ENCODE data around the gene SUMO4.
A peak's percentile ranks its signal among the peaks of the same experiment; 100 is the strongest.

Gene SUMO4

DNA sequence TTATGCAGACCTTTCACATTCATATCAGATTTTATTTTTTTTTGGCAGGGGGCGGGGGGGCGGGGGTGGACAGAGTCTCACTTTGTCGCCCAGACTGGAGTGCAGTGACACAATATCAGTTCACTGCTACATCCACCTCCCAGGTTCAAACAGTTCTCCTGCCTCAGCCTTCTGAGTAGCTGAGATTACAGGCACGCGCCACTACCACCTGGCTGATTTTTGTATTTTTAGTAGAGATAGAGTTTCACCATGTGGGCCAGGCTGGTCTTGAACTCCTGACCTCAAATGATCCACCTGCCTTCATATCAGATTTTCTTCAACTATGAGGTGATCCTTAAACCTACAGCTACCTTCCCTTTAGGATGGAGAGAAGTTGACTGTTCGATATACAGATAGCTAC is 8.0 kb upstream of the SUMO4 start:
- DNase-seq = no peak

DNA sequence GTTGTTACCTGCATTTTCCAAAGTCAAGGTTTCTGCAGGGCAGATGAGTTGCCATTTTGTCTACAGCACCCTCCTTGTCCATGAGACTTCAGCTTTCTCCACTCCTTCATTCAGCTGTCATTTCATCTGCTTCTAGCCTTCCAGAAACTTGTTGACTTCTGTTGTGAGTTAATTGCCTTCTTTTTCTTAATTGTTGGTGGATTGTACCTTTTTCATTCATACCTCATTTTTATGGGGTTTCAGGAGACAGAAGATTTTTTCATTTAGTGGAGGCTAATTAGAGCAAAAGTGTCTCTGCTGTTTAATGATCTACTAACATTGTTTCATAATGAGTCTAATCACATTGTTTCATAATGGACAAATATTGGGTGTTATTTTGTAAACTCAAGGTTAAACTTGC is 7.5 kb upstream of the SUMO4 start:
- no peak for DNase-seq

DNA sequence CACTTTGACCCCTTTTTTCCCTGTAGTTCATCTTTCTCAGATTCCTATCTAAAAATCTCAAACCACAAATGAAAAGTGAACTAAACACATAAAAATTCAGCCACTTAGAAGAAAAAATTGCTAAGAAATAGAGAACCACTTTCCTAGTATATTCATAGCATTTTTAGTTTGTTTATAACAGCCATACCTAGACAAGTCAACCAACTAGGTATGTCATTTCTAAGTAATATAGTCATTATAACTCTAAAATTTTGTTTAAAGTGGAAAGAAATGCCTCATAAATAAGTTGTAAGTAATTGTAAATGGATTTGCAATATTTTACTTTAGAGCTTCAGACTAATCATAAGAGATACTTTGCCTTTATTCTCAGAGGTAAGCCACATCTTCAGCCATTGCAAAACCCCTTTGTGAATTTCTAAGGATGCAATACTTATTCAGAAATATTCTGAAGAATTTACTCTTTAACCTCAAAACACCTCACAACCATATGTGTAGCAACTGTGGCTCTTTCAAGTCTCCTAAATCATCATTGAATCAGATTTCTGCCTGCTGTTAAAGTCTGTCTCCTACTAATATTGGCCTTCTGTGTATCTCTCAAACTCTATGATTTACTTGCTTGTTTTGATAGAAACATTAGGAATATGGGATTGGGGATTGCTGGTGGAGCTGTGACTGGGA is 6.9 kb upstream of the SUMO4 start:
- no peak for DNase-seq

DNA sequence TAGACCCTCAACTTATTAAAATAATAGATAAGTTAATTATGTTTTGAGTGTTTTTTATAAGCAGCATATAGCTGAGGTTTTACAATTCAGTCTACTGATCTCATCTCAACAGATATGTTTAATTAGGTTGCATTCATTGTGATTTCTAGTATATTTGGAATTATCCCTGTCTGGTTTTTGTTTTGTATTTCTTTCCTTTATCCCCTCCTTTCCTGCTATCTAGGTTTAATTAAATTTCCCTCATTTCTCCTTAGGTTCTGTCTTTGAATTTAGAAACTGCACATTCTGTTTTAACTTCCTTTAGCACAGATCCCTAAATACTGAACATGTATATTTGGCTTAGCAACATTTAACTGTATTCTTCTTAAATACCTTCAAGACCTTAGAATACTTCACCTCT is 4.9 kb upstream of the SUMO4 start:
- DNase-seq = no peak

DNA sequence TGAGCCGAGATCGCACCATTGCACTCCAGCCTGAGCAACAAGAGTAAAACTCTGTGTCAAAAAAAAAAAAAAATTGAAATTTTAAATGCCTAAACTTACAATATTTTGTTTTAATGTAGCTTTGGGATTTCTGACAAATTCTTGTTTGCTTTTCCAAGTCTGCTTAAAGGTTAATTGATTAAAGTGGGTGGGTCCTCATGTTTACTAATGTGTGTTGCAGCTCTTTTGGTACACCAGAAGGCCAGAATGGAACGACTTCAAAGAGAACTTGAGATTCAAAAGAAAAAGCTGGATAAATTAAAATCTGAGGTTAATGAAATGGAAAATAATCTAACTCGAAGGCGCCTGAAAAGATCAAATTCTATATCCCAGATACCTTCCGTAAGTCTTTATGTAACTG is 2.7 kb upstream of the SUMO4 start:
- DNase-seq = no peak

DNA sequence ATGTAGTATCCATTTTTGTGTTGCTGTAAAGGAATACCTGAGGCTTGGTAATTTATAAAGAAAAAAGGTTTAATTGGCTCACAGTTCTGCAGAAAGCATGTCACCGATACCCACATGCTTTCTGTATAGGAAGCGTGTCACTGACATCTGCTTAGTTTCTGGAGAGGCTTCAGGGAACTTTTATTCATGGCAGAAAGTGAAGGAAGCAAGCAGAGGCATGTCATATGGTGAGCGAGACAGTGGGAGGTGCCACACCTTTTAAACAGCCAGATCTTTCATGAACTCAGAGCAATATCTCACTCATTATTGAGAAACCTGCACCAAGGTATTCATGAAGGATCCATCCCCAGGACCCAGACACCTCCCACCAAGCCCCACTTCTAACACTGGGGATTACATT is 3.5 kb downstream of the SUMO4 start:
- DNase-seq = no peak

DNA sequence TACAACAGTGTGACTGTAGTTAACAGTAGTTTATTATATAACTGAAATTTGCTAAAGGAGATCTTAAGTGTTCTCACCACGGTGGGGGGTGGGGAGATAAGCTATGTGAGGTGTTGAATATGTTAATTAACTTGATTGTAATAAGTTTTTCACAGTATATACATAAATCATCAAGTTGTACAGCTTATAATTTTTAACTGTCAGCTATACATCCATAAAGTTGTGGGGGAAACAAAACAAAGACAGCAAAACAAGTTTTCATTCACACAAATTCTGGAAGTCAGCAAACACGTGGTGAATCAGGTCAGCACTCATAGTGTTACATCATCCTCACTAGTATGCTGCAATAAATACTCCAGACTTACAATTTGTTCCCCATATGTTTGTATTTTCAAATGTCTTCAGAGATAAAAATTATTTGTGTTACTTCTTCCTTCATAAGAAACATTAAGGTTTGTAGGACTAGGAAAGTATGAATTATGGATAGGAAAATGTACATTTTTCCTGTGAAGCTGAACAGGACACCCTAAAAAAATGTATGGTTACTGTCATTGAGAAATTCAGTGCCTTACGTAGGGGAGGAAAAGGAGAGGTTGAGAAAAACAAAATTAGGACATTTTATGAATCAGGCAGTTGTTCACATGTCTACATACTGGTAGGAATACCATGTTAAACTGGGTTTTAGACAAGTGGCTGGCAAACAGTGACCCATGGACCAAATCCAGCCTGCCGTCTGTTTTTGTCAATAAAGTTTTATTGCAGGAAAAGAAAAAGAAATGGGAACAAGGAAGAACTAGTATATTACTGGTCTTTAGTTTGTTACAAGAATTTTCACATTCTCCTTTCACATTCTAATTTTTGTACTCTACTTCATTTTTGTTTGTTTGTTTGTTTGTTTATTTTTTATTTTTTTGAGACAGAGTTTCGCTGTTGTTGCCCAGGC is 6.0 kb downstream of the SUMO4 start:
- DNase-seq = no peak

DNA sequence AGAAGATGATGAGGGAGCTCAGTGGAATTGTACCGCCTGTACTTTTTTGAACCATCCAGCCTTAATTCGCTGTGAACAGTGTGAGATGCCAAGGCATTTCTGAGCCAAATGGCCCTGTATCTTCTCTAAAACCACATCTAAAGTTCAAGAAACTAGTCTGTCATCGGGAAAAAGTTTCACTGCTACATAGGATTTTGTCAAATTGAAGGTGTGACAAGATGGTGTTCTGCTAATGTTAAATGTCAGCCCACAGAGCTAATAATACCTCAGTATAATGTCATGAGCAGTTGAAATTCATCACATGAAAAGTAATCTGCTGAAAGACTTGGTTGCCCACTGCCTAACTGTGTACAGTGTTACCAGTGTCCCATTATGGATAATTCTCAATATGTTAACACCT is 9.6 kb downstream of the SUMO4 start:
- no peak for DNase-seq

DNA sequence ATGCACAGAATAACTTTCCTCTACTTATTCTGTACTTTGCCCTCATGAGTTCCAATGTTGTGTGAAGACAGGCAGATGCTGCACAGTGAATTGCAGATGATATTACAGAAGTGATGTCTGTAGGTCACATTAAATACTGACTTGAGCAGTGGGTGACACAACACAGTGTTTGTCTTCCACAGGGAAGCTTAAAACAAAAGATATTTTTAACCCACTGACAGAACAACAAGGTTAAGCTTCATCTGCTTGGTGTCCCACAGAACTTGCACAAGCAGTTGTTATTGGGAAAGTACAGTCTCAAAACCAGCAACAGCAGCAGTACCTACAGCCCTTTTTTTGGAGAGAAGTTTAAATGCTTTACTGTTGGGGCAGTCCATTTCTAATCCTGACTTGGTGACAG is 10.5 kb downstream of the SUMO4 start:
- no peak for DNase-seq

DNA sequence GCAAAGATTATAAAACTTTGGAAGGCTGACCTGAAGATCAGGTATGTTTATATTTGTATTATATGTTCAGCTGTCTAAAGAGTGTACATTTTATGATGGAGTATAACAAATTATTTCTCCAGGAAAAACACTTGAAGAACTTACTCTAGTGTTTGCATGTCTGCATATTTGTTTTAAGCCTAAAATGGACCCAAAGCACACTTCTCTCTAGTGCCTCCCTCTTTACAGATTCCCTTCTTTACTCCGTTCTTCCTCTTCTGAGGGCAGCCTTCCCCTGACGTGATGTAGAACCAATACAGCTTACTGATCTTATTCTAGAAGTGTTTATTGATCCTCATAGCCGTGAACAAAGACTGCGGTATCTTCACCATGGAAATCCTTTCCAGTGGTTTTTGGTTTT is 13.9 kb downstream of the SUMO4 start:
- no peak for DNase-seq

DNA sequence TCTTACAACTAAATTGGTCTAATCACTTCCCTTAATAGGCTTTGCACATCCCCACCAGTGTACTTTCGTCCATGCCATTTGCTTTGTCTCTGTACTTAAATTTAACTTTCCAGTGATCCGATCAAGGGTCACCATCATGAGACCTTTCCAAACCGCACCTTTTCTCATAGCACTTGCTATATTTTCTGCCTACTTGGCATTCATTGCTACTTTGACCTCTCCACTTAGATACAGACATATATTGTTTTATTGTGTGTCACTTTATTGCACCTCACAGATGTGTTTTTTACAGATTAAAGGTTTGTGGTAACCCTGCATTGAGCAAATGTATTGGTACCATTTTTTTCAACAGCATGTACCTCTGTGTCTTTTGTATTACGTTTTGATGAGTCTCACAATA is 14.8 kb downstream of the SUMO4 start:
- no peak for DNase-seq

DNA sequence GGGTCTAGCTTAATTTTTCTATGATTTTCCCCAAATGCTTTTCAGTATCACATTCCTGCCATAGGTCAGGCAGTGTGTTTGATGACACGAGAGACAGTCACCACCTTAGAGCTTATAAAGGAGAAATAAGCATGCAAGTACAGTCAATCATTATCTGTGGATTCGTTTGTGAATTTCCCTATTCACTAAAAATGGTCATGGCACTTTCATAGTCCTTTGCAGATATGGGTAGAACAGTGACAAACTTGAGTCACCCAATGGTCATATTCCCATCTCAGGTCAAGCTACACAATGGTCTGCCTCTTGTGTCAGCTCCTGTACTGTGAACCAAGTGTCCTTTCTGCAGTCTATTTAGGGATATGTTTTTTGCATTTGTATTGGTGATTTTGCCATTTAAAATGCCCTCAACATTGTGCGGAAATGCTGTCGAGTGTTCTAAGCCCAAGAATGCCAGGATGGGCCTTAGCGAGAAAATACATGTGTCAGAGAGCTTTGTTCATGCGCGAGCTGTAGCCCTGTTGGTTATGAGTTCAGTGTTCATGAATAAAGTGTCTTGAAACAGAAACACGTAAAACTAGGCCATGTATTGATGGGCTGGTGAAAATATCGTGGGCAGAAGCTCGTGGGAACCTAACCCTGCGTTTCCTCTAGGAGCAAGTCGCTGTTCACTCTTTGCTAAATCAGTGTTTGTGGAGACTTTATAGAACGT is 19.8 kb downstream of the SUMO4 start:
- no peak for DNase-seq

DNA sequence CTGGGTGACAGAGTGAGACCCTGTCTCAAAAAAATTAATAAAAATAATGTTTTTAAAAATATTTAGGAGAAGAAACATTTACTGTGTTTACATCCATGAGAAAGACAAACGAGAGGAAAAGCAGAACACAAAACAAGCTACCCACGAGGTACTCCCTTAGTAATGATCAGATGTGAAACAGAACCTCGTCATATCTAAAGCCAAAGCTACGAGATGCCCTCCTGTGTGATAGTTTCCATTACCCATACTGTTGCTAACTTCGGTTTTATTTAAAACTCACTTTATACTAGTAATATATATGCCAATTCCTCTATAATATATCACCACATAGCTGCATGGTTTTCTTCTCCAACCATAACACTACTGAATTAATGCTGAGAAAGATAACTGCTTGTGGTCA is 21.1 kb downstream of the SUMO4 start:
- no peak for DNase-seq

DNA sequence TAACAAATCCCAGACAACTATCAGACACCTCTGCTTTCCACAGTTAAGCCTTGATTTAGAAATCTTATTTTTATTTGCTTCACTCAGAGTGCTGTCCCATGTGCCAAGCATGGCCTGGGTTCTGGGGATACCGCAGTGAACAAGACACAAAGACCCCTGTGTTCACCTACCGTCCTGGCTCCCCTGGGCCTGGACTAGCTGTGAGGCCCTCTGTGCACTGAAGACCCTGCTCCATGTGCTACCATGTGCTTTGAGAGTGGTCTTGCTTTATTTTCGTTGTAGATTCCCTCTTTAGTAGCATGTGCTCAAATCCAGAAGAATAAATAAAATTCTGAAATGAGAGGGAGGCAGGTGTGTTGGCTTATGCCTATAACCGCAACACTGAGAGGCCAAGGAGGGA is 22.5 kb downstream of the SUMO4 start:
- DNase-seq = no peak

DNA sequence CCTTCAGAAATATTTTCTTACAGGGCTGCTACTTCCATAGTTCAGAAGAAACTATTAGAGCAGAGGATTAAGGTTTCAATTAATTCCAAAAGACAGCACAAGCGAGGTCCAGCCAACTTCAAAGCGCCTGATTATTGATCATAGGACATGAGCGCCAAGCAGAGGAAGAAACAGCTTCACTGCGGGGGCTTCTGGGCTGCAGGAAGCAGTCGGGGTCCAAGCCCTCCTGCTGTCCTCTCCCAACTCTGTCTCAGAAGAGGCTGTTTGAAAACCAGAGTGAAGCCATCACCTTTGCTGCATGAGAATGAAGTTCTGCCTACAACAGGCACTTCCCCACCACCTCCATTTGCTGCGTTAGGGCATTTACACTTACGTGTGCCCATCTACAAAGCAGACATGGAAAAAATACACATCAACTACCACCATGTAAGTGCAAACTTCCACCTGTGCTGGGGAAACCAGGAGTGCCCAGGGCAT is 23.9 kb downstream of the SUMO4 start:
- no peak for DNase-seq

DNA sequence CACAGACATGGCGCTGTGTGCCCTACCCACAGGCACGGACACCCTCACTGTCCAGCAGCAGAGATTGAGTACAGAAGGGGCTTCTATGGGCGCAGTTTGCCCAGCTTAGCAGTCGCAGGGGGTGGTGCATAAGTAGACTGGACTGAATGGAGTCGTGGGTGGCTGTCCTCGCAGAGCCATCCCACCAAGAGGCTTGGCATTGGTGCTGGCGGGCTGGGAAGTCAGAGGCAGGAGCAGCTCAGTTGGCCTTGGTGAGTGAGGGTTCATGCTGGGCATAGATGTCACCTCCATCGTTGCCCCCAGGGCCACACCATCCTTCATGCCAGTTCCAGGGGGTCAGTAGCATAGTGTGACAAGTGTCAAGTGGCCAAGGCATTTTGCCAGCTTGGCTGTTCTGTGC is 25.2 kb downstream of the SUMO4 start:
- DNase-seq = no peak

DNA sequence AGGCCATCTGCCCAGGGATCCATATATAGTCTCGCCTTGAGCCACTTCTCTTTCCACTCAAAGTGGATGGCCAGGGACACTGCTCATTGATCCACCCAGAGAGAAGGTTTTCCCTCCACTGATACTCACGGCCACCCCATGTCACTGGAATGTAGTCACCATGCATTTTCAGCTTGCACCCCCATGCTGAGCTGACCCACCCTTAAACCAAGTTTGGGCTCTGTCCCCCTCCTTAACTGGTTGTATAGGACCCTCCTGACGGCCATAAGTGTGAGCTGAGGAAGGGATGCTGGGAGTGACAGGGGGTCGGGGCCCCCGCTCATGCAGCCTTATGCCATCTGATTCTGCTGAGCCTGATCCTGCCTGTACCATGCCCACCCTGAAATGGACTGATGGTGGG is 25.7 kb downstream of the SUMO4 start:
- no peak for DNase-seq

DNA sequence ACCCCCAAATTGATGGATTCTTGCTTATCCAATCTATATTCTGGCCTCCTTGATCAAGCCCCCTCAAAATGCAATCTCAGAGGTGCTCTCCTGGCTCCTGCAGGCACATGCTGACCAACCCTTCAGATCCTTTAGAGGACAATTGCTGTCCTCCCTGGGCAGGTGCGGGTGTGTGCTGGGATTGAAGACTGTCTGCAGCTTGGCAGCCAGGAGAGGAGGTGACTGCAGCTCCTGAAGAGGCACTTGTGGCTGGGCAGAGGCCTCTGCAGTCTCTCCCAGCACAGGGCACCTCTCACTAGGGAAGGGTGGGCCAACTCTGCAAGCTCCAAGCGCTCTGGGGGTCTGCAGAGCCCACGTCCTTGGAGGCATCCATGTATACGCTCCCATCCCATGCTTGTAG is 28.5 kb downstream of the SUMO4 start:
- DNase-seq = no peak

DNA sequence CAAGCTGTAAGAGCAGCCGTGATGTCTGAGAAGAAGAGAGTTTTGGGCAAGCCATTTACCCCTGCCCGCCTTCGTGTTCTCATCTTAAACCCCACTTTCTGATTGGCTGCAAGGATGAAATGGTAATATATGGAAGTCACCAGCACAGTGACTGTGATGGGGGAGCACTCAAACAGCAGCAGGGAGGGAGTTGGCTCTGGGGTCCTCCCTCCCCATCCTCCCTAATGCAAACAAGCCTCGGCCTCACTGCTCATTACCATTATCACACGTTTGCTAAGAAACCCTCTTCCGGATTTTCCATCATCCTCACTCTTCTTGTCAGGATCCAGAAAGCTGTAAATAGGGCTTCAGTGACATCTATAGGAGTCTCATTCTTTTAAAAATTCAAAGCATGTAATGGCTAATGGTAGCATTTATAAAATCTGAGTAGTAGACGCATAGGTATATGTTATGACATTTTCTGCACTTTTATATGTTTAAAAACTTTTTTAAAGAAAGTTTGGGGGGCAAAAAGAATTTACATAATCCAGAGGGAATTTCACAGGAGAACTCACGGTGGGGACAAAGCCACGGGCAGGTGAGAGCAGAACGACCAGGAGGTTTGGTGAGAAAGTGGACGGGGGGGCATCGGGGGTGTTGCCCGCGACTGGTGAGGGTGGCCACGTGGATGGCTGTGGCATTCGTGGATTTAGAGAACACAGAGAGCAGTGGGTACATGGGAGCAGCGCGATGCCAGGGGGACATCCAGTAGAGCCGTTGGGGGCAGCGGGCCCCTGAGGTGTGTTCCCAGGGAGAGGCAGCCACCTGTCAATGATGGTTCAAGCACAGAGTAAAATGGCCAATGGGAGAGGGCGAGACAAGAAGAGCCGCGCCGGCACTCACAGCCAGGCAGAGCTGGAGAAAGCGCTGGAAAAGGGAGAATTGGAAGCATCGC is 29.6 kb downstream of the SUMO4 start:
- DNase-seq = no peak

DNA sequence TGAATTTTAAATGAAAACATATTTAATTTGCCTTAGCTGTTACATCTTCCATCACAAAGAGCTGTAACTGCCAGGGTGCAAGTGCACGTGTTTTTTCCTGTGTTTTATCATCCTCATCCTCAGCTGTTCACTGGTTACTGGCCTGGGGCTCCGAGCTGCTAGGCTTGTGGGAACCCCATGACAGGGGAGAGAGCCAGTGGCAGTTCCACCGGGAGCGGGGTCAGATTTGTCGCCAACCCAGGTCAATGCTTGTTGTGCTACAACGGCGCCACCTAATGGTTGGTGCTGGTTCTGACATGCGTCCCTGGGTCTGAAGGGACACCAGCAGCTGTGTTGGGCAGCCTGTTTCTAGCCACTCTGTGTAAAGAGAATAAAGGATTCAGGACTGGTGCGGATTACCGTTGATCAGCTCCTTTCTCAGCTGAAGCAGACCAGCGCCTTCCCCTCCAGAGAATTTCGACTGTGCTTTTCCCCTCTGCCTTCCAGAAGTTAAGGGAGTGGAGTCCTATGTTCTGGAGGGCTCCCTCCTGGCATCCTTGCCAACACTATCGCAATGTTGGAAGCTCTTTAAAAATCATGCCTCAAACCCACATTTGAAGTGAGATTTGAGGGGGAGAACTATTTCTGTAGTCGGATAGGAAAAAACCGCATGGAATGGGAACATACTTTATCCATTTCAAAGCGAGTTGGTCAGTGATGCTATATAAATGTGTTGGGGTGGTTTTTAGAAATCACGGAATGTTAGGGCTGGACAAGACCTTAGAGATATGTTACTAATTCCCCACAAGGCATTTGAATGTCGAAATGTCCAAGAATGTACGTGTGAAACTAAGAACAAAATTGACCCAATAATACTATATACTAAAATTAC is 32.1 kb downstream of the SUMO4 start:
- DNase-seq = peak; percentile 87 to 91

DNA sequence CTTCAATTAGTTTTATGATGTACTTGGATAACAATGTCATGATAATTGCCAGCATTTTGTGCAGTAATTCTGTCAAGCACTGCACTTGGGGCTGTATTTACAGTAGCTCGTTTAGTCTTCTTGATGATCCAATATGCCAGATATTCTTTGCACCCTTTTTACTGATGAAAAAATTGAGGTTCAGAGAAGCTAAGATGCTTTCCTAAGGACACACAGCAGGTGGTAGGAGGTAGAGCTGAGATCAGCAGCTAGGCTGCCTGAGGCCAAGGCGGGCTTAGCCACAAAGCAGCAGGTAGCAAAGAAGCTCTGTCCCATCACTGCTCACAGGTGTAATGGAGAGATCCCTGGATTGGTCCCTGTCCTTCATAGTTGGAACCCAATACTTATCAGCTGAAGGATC is 33.3 kb downstream of the SUMO4 start:
- no peak for DNase-seq

DNA sequence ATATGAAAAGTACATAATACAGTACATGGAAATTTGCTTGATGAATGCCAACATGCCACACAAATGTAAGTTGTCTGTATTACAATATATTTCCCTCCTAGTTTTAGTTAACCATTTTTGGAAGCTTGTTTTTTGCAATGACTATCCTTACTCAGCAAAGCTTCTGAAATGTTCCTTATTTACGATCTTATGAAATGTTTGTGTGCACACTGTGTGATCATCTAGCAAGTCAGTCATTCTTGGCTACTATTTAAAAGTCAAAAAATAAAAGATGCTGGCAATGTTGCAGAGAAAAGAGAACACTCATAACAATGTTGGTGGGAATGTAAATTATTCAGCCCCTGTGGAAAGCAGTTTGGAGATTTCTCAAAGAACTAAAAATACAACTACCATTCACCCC is 33.8 kb downstream of the SUMO4 start:
- no peak for DNase-seq
